ENCODE data around the gene MEAF6.

DNA sequence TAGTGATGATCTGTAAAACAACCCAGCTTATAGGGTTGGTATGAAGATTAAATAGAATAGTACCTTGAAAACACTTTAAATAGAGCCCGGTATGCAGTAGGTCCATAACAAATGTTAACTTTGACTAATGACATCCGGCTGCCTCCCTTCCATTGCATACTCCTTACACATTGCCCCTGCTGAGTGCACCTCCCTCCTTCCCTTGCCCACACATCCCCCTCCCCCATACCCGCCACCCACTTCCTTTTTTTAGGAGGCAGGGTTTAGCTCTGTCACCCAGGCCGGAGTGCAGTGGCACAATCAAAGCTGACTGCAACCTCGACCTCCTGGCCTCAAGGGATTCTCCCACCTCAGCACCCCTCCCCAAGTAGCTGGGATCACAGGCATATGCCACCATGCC is 64.6 kb downstream of the MEAF6 start:
- TF ChIP-seq, protein P1, sequence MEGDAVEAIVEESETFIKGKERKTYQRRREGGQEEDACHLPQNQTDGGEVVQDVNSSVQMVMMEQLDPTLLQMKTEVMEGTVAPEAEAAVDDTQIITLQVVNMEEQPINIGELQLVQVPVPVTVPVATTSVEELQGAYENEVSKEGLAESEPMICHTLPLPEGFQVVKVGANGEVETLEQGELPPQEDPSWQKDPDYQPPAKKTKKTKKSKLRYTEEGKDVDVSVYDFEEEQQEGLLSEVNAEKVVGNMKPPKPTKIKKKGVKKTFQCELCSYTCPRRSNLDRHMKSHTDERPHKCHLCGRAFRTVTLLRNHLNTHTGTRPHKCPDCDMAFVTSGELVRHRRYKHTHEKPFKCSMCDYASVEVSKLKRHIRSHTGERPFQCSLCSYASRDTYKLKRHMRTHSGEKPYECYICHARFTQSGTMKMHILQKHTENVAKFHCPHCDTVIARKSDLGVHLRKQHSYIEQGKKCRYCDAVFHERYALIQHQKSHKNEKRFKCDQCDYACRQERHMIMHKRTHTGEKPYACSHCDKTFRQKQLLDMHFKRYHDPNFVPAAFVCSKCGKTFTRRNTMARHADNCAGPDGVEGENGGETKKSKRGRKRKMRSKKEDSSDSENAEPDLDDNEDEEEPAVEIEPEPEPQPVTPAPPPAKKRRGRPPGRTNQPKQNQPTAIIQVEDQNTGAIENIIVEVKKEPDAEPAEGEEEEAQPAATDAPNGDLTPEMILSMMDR (conservative IDR thresholded peaks at IDR 0.05; ENCODE audit: low read depth, low read length), result no peak
- no peak for TF ChIP-seq POLR2A (IDR thresholded peaks at IDR 0.05; ENCODE audit: low read depth, low read length)
- TF ChIP-seq CEBPB (IDR thresholded peaks at IDR 0.05; ENCODE audit: low read depth, low read length), result no peak
- no peak for TF ChIP-seq FOS (IDR thresholded peaks at IDR 0.05; ENCODE audit: low read depth, low read length)
- no peak for TF ChIP-seq NFE2L2 (IDR thresholded peaks at IDR 0.05; ENCODE audit: low read depth, low read length)
- TF ChIP-seq SMC3 (IDR thresholded peaks at IDR 0.05; ENCODE audit: low read depth, low read length), result no peak
- TF ChIP-seq BHLHE40 (IDR thresholded peaks at IDR 0.05; ENCODE audit: low read depth, low read length), result no peak
- TF ChIP-seq, protein P2, sequence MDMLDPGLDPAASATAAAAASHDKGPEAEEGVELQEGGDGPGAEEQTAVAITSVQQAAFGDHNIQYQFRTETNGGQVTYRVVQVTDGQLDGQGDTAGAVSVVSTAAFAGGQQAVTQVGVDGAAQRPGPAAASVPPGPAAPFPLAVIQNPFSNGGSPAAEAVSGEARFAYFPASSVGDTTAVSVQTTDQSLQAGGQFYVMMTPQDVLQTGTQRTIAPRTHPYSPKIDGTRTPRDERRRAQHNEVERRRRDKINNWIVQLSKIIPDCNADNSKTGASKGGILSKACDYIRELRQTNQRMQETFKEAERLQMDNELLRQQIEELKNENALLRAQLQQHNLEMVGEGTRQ (IDR thresholded peaks at IDR 0.05; ENCODE audit: low read depth, low read length), result no peak
- TF ChIP-seq RFX5 (IDR thresholded peaks at IDR 0.05; ENCODE audit: low read depth, low read length), result no peak
- TF ChIP-seq MAZ (IDR thresholded peaks at IDR 0.05; ENCODE audit: borderline replicate concordance, low read depth, low read length), result no peak
- TF ChIP-seq, protein P3, sequence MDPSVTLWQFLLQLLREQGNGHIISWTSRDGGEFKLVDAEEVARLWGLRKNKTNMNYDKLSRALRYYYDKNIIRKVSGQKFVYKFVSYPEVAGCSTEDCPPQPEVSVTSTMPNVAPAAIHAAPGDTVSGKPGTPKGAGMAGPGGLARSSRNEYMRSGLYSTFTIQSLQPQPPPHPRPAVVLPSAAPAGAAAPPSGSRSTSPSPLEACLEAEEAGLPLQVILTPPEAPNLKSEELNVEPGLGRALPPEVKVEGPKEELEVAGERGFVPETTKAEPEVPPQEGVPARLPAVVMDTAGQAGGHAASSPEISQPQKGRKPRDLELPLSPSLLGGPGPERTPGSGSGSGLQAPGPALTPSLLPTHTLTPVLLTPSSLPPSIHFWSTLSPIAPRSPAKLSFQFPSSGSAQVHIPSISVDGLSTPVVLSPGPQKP (IDR thresholded peaks at IDR 0.05; ENCODE audit: borderline replicate concordance, low read depth, low read length), result no peak
- TF ChIP-seq MXI1 (IDR thresholded peaks at IDR 0.05; ENCODE audit: borderline replicate concordance, low read depth, low read length), result no peak
- TF ChIP-seq RAD21 (IDR thresholded peaks at IDR 0.05; ENCODE audit: low read length), result no peak
